T-helper 1 cell treated with Interleukin-12 subunit alpha and Interleukin-12 subunit beta and Interleukin-4 antibody, amounts not matched to agents 30 μg/mL and 1 μg/mL, for 36 hours (primary cell): ENCODE measurements around the gene GMCL1.

ENCODE experiments used
- H3K27ac Mint-ChIP-seq: one replicate; pipeline ENCODE4 v1.8.0; 2021; ENCODE audit warnings: mild to moderate bottlenecking, mixed read lengths
- H3K27me3 Mint-ChIP-seq: one replicate; pipeline ENCODE4 v1.8.0; 2021; ENCODE audit warnings: low read depth, mixed read lengths
- H3K36me3 Mint-ChIP-seq: one replicate; pipeline ENCODE4 v1.8.0; 2021; ENCODE audit warnings: low read depth, mixed read lengths
- H3K4me1 Mint-ChIP-seq: one replicate; pipeline ENCODE4 v1.8.0; 2021; ENCODE audit warnings: low read depth, mixed read lengths
- H3K4me3 Mint-ChIP-seq: one replicate; pipeline ENCODE4 v1.8.0; 2021; ENCODE audit warnings: mild to moderate bottlenecking, moderate library complexity, mixed read lengths
- H3K9me3 Mint-ChIP-seq: one replicate; pipeline ENCODE4 v1.8.0; 2021; ENCODE audit warnings: mixed read lengths

Gene GMCL1, protein sequence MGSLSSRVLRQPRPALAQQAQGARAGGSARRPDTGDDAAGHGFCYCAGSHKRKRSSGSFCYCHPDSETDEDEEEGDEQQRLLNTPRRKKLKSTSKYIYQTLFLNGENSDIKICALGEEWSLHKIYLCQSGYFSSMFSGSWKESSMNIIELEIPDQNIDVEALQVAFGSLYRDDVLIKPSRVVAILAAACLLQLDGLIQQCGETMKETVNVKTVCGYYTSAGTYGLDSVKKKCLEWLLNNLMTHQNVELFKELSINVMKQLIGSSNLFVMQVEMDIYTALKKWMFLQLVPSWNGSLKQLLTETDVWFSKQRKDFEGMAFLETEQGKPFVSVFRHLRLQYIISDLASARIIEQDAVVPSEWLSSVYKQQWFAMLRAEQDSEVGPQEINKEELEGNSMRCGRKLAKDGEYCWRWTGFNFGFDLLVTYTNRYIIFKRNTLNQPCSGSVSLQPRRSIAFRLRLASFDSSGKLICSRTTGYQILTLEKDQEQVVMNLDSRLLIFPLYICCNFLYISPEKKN

DNA sequence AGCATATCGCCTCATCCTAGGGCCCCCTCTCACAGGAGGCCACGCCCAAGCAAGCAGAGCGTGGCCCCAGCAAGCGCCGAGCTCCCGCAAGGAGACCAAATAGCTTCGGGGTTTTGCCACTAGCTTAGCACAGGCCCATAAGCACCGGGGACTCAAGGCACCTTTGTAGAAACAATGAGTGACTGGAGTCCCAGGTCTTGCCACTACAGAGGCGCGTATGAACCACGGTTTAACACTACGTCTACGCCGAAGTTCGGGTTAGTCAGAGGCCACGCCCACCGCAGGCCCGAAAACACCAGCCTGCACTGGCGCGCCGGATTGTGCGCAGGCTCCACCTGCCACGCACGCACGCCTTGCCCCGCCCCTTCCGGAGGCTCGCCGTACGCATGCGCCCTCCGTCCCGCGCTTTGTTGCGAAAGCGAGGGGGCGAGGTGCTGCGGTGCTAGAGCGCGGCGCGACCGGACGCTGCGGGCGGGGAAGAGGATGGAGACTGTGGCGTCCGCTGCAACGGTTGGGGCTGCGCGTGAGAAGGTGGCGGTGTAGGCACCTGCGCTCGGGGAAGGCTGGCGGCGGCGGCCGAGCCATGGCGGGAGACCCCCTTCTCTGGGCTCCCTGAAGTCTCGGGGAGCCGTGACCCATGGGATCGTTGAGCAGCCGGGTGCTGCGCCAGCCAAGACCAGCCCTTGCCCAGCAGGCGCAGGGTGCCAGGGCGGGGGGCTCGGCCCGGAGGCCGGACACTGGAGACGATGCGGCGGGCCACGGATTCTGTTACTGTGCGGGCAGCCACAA lies at the start of gene GMCL1:
GMCL1 (plus strand) TSS at position 405 of the 789 bp plus-strand sequence; CDS start at position 638, 233 bp downstream.
- Mint-ChIP-seq H3K4me3 (peak within 1 kb of the TSS; percentile 90), H3K27ac (peak within 1 kb of the TSS; percentile 94), H3K27me3 (no peaks in the 10 kb centered on the region), H3K4me1 (peaks cover 45% of the 10 kb centered on the region), H3K9me3 (no peaks in the 10 kb centered on the region), H3K36me3 (peaks cover 14% of the 10 kb centered on the region)

DNA sequence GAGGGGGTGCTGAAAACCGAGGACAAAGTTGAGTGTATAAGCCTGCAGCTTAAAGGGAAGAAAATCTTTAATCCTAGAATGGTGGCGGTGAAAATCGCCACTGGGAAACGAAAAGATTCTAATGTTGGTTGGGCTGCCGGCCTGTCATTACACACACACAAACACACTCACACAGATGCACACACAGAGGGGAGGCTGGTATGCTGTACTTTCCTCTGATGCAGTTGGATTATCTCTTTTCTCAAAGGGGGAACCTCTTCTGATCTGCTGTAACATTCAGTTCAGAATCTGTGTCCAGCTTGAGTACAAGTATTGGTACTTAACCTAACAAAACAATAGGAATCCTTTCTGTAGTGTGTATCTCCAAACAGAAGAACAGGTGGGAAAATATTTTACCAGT lies 48.5 kb upstream of the GMCL1 start:
- Mint-ChIP-seq H3K9me3 (peaks cover 7% of the 10 kb centered on the region), H3K27ac (no peak overlapping the region), H3K27me3 (no peaks in the 10 kb centered on the region), H3K4me1 (peaks cover 5% of the 10 kb centered on the region), H3K4me3 (no peak overlapping the region), H3K36me3 (peaks cover 12% of the 10 kb centered on the region)

DNA sequence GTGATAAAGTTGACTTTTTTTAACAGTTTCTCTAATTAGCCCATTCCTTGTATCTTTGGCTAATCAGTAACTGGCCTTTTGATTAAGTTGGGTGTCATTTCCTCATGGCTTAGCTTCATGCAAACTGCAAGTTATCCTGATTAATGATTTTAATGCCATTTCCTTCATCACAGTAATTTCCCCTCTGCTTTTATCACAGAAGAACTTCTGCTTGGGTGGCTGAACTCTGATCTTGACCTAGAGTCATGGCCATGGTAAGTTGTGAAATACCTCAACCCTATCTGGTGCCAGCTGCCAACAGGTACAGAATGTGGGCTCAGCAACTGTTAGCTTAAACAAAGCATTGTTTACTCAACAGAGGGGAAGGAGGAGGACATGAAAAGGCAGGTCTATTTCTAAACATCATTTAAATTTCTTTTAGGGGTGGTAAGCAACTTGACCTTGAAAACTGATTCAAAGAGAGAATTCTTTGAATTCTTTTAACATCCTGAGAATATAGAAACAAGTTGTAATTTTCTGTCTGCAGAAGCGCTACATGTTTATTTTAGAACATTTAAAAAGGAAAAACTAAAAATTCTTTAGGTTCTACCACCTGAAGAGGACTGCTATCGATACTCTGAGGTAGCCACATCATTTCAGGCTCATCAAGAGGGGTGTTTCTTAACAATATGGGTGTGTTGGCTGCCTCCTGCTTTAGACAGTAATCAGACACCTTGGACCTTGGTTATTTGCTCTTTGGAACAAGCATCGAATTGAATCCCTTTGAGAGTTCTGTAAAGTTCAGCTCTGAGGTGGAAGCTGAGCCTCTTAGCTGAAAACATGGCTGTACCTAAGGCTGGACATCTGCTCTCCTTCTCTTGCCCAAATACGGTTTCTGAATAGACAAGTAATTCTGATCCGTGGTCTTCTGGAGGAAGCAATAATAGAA lies 47.9 kb upstream of the GMCL1 start:
- H3K36me3 Mint-ChIP-seq = peaks cover 9% of the 10 kb centered on the region
- peaks cover 2% of the 10 kb centered on the region for H3K9me3 Mint-ChIP-seq
- H3K4me3 Mint-ChIP-seq = no peak overlapping the region
- no peaks in the 10 kb centered on the region for H3K27me3 Mint-ChIP-seq
- H3K27ac Mint-ChIP-seq = no peak overlapping the region
- peaks cover 5% of the 10 kb centered on the region for H3K4me1 Mint-ChIP-seq

DNA sequence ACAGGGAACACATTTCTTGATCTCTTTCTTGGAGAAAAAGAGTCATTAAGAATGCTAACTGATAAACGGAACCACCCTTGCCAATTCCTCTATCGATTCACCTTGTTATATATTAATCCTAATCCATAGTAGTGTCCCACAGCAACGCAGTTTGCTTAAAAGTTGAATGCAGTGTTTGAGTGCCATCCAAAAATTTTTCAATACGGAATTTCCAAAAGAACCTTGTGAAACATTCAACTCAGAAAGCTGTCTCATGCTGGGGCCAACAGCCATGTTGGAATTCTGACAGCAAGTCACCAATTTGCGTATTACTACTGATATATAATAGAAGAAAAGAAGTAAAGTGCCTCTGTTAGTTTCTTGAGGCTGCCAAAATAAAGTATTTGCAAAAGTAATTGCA lies 45.2 kb upstream of the GMCL1 start:
- Mint-ChIP-seq H3K27ac (no peak overlapping the region), H3K9me3 (no peaks in the 10 kb centered on the region), H3K36me3 (peaks cover 16% of the 10 kb centered on the region), H3K4me3 (no peak overlapping the region), H3K4me1 (peaks cover 4% of the 10 kb centered on the region), H3K27me3 (no peaks in the 10 kb centered on the region)

DNA sequence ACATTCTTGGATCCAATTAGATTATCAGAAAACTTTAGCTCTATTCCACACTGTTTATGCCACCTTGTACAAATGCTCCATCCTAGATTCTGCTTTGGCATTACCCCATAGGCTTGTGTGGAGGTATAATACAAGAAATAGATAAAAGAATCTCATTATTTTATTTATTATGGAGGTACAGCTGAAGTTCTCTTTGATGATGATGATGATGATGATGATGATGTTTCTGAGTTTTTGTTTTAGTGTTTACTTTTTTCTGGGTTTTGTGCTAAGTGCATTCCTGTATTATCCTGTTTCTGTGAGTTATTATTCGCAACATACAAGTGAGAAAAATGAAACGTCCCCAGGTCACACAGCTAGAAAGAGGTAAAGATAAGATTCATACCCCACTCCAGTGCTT lies 44.1 kb upstream of the GMCL1 start:
- Mint-ChIP-seq H3K4me3 (no peak overlapping the region), H3K4me1 (peaks cover 8% of the 10 kb centered on the region), H3K27ac (no peak overlapping the region), H3K36me3 (peaks cover 23% of the 10 kb centered on the region), H3K9me3 (no peaks in the 10 kb centered on the region), H3K27me3 (no peaks in the 10 kb centered on the region)

DNA sequence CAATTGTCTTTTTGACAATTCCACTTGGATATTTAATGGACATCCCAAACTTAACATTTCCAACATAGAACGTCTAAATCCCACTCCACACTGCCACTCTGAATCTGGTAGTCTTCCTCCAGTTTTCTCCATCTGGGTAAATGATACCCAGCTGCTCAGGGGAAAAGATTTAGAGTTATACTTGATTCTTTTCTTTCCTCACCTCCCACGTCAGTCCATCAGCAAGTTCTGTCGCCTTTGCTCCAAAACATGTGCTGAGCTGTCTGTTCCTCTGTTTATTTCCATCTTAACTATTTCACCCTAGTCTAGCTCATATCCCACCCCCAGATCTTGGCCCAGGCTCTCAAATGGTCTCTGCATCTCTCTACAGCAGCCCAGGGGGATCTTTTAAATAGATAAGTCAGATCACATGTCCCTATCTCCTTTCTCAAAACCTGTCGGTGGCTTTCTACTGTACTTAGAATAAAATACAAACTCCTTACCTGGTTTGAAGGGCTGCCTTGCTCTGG lies 43.4 kb upstream of the GMCL1 start:
- Mint-ChIP-seq H3K27me3 (no peaks in the 10 kb centered on the region), H3K4me1 (peaks cover 8% of the 10 kb centered on the region), H3K36me3 (peaks cover 23% of the 10 kb centered on the region), H3K27ac (no peak overlapping the region), H3K4me3 (no peak overlapping the region), H3K9me3 (no peaks in the 10 kb centered on the region)

DNA sequence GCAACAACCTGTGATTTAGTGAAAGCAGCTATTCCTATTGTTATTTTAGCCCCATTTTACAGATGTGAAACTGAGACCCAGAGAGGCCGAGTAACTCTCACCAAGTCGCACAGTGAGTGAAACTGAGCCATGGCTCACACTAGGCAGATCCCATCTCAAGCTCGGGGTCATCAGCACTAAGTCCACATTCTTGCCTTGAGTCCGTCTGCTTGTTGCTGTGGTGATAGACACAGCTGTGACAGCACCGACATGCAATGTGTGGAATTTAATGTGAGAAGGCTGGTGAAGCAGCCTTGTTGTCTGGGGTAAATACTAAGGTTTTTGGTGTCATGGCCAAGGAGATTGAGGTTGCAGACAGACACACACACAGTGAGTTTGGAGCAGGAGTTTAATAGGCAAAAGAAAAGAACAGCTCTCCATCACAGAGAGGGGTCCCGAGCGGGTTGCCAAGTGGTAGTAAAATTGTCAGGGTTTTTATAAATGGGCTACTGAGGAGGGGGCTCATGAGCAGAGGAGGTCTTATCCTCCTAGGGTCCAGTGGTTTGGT lies 40.2 kb upstream of the GMCL1 start:
- no peaks in the 10 kb centered on the region for H3K27me3 Mint-ChIP-seq
- no peaks in the 10 kb centered on the region for H3K9me3 Mint-ChIP-seq
- H3K4me1 Mint-ChIP-seq = peaks cover 8% of the 10 kb centered on the region
- H3K4me3 Mint-ChIP-seq = no peak overlapping the region
- peaks cover 25% of the 10 kb centered on the region for H3K36me3 Mint-ChIP-seq
- H3K27ac Mint-ChIP-seq = no peak overlapping the region

DNA sequence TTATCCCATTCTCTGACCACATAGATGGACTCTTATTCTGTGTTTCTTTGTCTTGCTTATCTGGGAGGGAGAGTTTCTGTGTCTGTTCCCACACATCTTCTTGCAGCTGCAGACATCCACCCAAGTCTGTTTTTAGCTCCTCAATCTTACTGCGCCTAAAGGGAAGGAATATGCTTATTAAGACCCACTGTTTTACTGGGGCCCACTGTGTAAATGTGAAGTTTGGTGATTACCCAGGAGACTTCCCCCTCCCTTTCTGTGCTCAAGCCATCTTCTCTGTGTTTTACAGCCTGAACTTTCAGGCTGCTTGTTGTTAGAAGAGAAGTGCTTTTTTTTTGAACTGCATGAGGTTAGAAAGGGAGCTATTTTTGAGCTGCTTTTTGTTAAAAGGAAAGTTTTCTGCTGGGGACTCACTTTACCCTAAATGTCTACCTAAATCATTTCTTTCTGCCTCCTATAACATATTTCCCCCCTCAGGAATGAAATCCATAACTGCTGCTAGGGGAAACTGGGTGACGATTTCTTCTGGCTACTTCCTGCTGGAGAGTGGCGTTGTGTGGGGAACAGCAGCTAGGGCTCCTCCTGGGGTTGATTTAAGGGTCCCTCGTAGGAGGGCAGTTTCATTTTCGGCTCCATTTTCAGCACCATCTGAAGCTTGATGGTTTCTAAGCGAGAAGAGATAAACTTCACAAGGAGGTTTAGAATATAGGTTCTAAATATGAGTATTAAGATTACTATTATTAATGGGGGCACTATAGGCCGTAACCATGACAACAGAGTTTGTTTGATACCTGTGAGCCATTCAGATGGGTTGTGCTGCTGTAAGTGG lies 39.5 kb upstream of the GMCL1 start:
- H3K36me3 Mint-ChIP-seq = peaks cover 25% of the 10 kb centered on the region
- no peaks in the 10 kb centered on the region for H3K27me3 Mint-ChIP-seq
- peaks cover 8% of the 10 kb centered on the region for H3K4me1 Mint-ChIP-seq
- no peak overlapping the region for H3K4me3 Mint-ChIP-seq
- H3K9me3 Mint-ChIP-seq = no peaks in the 10 kb centered on the region
- no peak overlapping the region for H3K27ac Mint-ChIP-seq

DNA sequence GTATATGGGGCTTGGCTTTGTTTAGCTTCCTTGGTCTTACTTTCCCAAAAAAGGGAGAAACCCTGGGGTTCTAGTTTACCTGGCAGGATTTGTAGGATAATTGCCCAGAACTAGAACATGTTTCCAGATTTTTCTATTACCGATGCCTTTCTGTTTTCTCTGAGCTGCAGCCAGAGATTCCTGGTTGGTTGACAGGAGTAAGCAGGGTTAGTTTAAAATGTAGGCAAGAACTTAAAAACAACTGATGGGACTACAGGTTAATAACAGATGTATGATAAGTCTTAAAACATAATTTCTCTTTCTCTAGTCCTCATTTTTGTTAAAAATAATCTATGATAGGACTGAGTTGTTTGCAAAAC lies 38.9 kb upstream of the GMCL1 start:
- Mint-ChIP-seq H3K36me3 (peaks cover 25% of the 10 kb centered on the region), H3K4me3 (no peak overlapping the region), H3K9me3 (no peaks in the 10 kb centered on the region), H3K4me1 (peaks cover 8% of the 10 kb centered on the region), H3K27me3 (no peaks in the 10 kb centered on the region), H3K27ac (no peak overlapping the region)

DNA sequence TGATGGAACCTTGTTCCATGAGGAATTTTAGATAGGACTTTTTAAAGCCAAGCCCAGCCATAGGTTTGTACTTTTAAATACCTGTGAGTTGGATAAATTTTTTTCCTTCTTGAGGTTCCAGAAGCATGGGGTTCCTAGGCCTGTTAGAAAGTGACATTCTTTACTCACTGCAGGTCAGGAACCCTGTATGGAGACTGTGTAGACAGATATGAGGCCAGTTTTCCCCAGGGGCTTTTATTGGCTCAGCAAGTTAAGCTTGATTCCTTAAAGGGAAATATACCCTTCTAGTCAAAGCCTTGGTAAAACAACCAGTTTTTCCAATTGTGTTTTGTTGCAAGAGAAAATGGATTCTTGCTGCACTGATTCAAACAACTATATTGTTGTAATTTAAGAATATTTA lies 38.4 kb upstream of the GMCL1 start:
- Mint-ChIP-seq H3K27me3 (no peaks in the 10 kb centered on the region), H3K36me3 (peaks cover 25% of the 10 kb centered on the region), H3K4me3 (no peak overlapping the region), H3K9me3 (no peaks in the 10 kb centered on the region), H3K27ac (no peak overlapping the region), H3K4me1 (peaks cover 8% of the 10 kb centered on the region)

DNA sequence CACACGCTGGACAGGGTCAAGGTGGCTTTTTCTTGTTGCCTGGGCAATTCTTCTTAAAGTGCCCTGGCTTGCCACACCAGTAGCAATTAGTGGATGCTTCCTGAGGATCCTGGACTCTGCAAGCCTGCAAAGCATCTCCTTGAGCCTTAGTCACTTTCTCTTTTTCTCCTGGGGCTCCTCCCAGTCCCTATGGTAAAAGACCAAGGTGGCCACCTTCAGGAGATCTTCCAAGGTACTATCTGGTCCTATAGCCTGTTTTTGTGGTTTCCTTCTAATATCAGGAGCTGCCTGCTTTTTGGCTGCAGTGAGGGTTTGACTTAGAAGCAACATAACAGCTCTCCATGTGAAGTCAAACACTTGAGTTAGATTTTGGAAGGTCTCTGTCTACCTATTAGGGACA lies 33.3 kb upstream of the GMCL1 start:
- H3K9me3 Mint-ChIP-seq = no peaks in the 10 kb centered on the region
- no peak overlapping the region for H3K27ac Mint-ChIP-seq
- H3K36me3 Mint-ChIP-seq = peaks cover 4% of the 10 kb centered on the region
- no peak overlapping the region for H3K4me3 Mint-ChIP-seq
- H3K4me1 Mint-ChIP-seq = peaks cover 9% of the 10 kb centered on the region
- H3K27me3 Mint-ChIP-seq = no peaks in the 10 kb centered on the region

DNA sequence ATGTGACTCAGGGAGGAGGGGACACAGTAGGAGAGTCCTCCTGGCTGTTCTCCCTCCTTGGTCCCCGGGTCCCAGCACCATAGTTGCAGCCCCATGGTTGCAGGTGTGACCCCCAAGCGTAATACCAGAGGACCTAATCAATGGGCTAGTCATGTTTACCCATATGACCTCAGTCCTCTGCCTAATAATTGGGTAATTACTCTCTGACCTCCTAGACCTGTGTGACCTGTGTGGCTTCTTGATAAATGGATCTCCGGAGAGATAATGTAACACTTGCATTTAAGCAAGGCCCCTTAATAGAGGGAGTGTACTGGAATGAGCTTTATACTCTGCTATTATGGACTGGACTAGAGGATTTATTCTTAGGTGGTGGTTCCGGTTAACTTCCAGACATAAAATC lies 32.2 kb upstream of the GMCL1 start:
- H3K9me3 Mint-ChIP-seq = no peaks in the 10 kb centered on the region
- no peak overlapping the region for H3K4me3 Mint-ChIP-seq
- H3K27me3 Mint-ChIP-seq = no peaks in the 10 kb centered on the region
- no peak overlapping the region for H3K27ac Mint-ChIP-seq
- peaks cover 9% of the 10 kb centered on the region for H3K36me3 Mint-ChIP-seq
- H3K4me1 Mint-ChIP-seq = peaks cover 9% of the 10 kb centered on the region

DNA sequence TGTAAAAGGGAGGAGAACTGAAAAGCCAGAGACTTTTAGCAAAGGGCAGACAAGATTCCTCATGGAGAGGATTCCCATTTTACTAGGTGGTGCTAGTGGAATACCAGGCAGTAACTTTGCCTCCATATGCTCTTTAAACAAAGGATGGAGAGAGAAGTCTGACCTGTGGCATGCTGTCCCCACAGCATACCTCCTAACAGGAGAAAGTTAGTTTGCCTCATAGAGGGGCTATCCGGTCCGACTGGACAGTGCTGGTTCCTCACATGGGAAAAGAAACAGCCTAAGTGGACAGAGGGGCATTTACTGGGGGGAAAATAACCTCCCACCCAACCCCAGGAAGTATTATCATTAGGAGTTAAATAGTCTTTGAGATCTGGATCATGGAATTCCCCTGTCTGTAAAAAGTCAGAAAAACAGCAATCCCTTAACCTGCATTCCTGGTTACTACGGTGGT lies 31.6 kb upstream of the GMCL1 start:
- H3K27ac Mint-ChIP-seq = no peak overlapping the region
- H3K9me3 Mint-ChIP-seq = no peaks in the 10 kb centered on the region
- no peaks in the 10 kb centered on the region for H3K27me3 Mint-ChIP-seq
- peaks cover 7% of the 10 kb centered on the region for H3K36me3 Mint-ChIP-seq
- no peak overlapping the region for H3K4me3 Mint-ChIP-seq
- H3K4me1 Mint-ChIP-seq = peaks cover 9% of the 10 kb centered on the region
